K562 (cell line): ENCODE data around the gene PON1. TPM values are rescaled to one million over a fixed set of nuclear protein-coding genes. Genes with fewer than 3 reads are reported as not detected.

Experiments used
- ATAC-seq: fragments of 200-7000 bp; cut with Tn5 transposase; 3 replicates; pipeline ENCODE4 v1.9.1; 2020; ENCODE audit warnings: moderate library complexity
- BruUV-seq: library from RNA; stranded (reverse); fragments of 400-500 nt; replicated peaks from 2 replicates; lab custom pipeline; 2021; lab: Mats Ljungman, UMichigan
- CTCF ChIA-PET: fragments of 300-600 bp; formaldehyde crosslinking; extraction: SDS; loops from one replicate; lab custom pipeline; 2021; ENCODE audit warnings: low intra/inter-chr PET ratio; lab: Yijun Ruan, JAX
- POLR2A ChIA-PET: fragments of 300-600, 350-650 bp; sonication (Branson Sonifier 250); formaldehyde crosslinking; extraction: SDS; loops from one replicate; lab custom pipeline; 2021; ENCODE audit warnings: antibody characterized with exemption, inconsistent platforms; lab: Yijun Ruan, JAX
- DNase-seq, 4 experiments: peaks; one replicate each; pipeline versions ENCODE4 v3.0.0 to v3.0.0-alpha.2; 2011 to 2018; ENCODE audit warnings: low spot score in 3 of 4, mixed read lengths in 3 of 4; ENCODE audit errors: extremely low read depth in 1 of 4
- FAIRE-seq: peaks from 2 replicates; lab custom pipeline; 2011; peaks lifted over from hg19 to GRCh38; lab: Jason Lieb, UNC
- H2AFZ ChIP-seq: 2 replicates; pipeline ENCODE4 v1.6.0; 2011; ENCODE audit warnings: low read depth, low read length, control low read depth, inconsistent platforms
- H3K27ac ChIP-seq: fragments of 200-600 bp; 3 replicates; pipeline ENCODE4 v1.8.0; 2011; ENCODE audit warnings: low read depth, mild to moderate bottlenecking, control low read depth, inconsistent platforms, low read length, moderate library complexity, mixed read lengths; ENCODE audit errors: extremely low read depth
- H3K27me3 ChIP-seq, 2 experiments: fragments of 300-600 bp in 1 of 2; 2 replicates in 1 of 2; 3 replicates in 1 of 2; pipeline versions ENCODE4 v1.6.0 to v1.8.0; 2011; ENCODE audit warnings: inconsistent platforms in 2 of 2, low read length in 2 of 2, mild to moderate bottlenecking in 1 of 2, mixed read lengths in 1 of 2, moderate library complexity in 1 of 2; ENCODE audit not compliant: control insufficient read depth in 2 of 2, insufficient read depth in 2 of 2
- H3K36me3 ChIP-seq: fragments of 300-600 bp; 3 replicates; pipeline ENCODE4 v1.8.0; 2011; ENCODE audit warnings: mild to moderate bottlenecking, low read length, inconsistent platforms; ENCODE audit not compliant: control insufficient read depth, insufficient read depth
- H3K4me1 ChIP-seq, 2 experiments: fragments of 200-600 bp in 1 of 2; replicated peaks in 1 of 2; 2 replicates in 1 of 2; 3 replicates in 1 of 2; pipeline versions ENCODE4 v1.5.1 to v1.8.0; 2011; ENCODE audit warnings: inconsistent platforms in 2 of 2, low read length in 2 of 2, mild to moderate bottlenecking in 1 of 2, mixed read lengths in 1 of 2, moderate library complexity in 1 of 2; ENCODE audit not compliant: control insufficient read depth in 2 of 2, insufficient read depth in 2 of 2
- H3K4me2 ChIP-seq: 2 replicates; pipeline ENCODE4 v1.6.1; 2011; ENCODE audit warnings: low read length, control low read depth, inconsistent platforms, mixed read lengths; ENCODE audit not compliant: insufficient read depth
- H3K4me3 ChIP-seq: fragments of 200-600 bp; sonication (generic), shearing (Covaris generic); 2 replicates; pipeline ENCODE4 v1.5.1; 2016; ENCODE audit warnings: control low read depth, inconsistent platforms
- H3K79me2 ChIP-seq: fragments of 200-600 bp; 3 replicates; pipeline ENCODE4 v1.8.0; 2011; ENCODE audit warnings: low read length, inconsistent platforms; ENCODE audit not compliant: control insufficient read depth, insufficient read depth
- H3K9ac ChIP-seq, 2 experiments: 2 replicates each; pipeline versions ENCODE4 v1.6.0 to v1.6.1; 2011; ENCODE audit warnings: low read depth in 2 of 2, low read length in 2 of 2, control low read depth in 1 of 2, inconsistent platforms in 1 of 2, mild to moderate bottlenecking in 1 of 2, mixed read lengths in 1 of 2; ENCODE audit not compliant: insufficient read depth in 1 of 2
- H3K9me1 ChIP-seq: one replicate; pipeline ENCODE4 v1.6.0; 2011; ENCODE audit warnings: inconsistent platforms, mild to moderate bottlenecking, low read length, moderate library complexity; ENCODE audit not compliant: control insufficient read depth, insufficient read depth
- H3K9me3 ChIP-seq: replicated peaks from 2 replicates; pipeline ENCODE4 v1.5.1; 2011; ENCODE audit warnings: low read depth, low read length, inconsistent platforms; ENCODE audit not compliant: control insufficient read depth, insufficient read depth
- H4K20me1 ChIP-seq: replicated peaks from 2 replicates; pipeline ENCODE4 v1.6.1; 2011; ENCODE audit warnings: low read length, inconsistent platforms, mixed read lengths; ENCODE audit not compliant: control insufficient read depth, insufficient read depth
- CBFA2T2 ChIP-seq: fragments of 450-650 bp; conservative IDR thresholded peaks from 2 replicates; pipeline ENCODE4 v1.6.1; 2017; ENCODE audit warnings: mild to moderate bottlenecking
- HMGXB4 ChIP-seq: sonication (generic); formaldehyde crosslinking; IDR thresholded peaks from 2 replicates; pipeline ENCODE4 v1.8.1; 2023; ENCODE audit warnings: mild to moderate bottlenecking, missing genetic modification reagents
- JUNB ChIP-seq: fragments of 450-650 bp; formaldehyde crosslinking; conservative IDR thresholded peaks from 2 replicates; pipeline ENCODE4 v1.4.0; 2020; ENCODE audit warnings: mild to moderate bottlenecking
- KDM1A ChIP-seq, 2 experiments: fragments of 450-650 bp; IDR thresholded peaks; 2 replicates each; pipeline ENCODE4 v1.6.1; 2016; ENCODE audit warnings: mild to moderate bottlenecking in 2 of 2
- SREBF2 ChIP-seq: sonication (generic); formaldehyde crosslinking; IDR thresholded peaks from 2 replicates; pipeline ENCODE4 v1.4.0; 2020; ENCODE audit warnings: mild to moderate bottlenecking, missing genetic modification reagents
- ZEB2 ChIP-seq: fragments of 450-650 bp; IDR thresholded peaks from 2 replicates; pipeline ENCODE4 v1.6.1; 2016
- ZFP36 ChIP-seq: fragments of 150-350 bp; IDR thresholded peaks from 2 replicates; pipeline ENCODE4 v1.6.1; 2018; ENCODE audit warnings: low read length, low read depth; ENCODE audit not compliant: partially characterized antibody
- ZNF175 ChIP-seq: fragments of 200-800 bp; sonication (Bioruptor generic); IDR thresholded peaks from 2 replicates; pipeline ENCODE4 v1.6.1; 2016; ENCODE audit warnings: low read depth, mild to moderate bottlenecking, missing genetic modification characterization, missing compliant biosample characterization
- WGBS: fragments of 100-300 bp; shearing (Covaris generic); methylation state at CpG from one replicate; pipeline ENCODE4 v1.1.6; 2016; ENCODE audit warnings: low coverage, mixed read lengths; ENCODE audit not compliant: insufficient coverage; ENCODE audit errors: missing lambda C conversion rate; 5-methylcytosine and 5-hydroxymethylcytosine counted together
- in situ Hi-C: fragments of 300-500 bp; cut with MboI; formaldehyde crosslinking; loops from 4 replicates; pipeline ENCODE4 v1.15.0; 2018; ENCODE audit warnings: inconsistent platforms, mixed read lengths
- intact Hi-C: fragments of 100-400 bp; cut with micrococcal nuclease; formaldehyde crosslinking; loops from 2 replicates; pipeline ENCODE4 v1.14.2; 2022
- polyA plus RNA-seq, 8 experiments: library from polyadenylated mRNA; depleted of rRNA in 4 of 8; stranded (reverse) in 5 of 8; unstranded in 3 of 8; fragments of >200 nt; fragmentation: Nextera tagmentation in 2 of 8; fragmentation: Illumina TruSeq in 1 of 8; extraction: Ambion mirVana in 2 of 8; extraction: Trizol in 1 of 8; gene quantifications; 2 replicates each; pipeline versions ENCODE4 v1.2.1 to v1.2.3, GENCODE V29; 2011 to 2014; ENCODE audit warnings: inconsistent platforms in 1 of 8, missing spikeins in 1 of 8
- total RNA-seq, 7 experiments: library from RNA; depleted of rRNA in 6 of 7; stranded (reverse); fragments of >200 nt in 6 of 7; fragmentation: Illumina TruSeq in 2 of 7; extraction: Trizol in 2 of 7; gene quantifications; 2 replicates each; pipeline versions ENCODE4 v1.2.1 to v1.2.3, GENCODE V29; 2011 to 2021; ENCODE audit warnings: low replicate concordance in 1 of 7
- TF ChIP-seq, protein P1 (sequence below), 2 experiments: IDR thresholded peaks in 1 of 2; conservative IDR thresholded peaks in 1 of 2; 2 replicates each; pipeline ENCODE4 v1.6.1; 2016; ENCODE audit warnings: low read depth in 2 of 2, mild to moderate bottlenecking in 1 of 2, missing compliant biosample characterization in 1 of 2, missing genetic modification characterization in 1 of 2, moderate library complexity in 1 of 2
- TF ChIP-seq, protein P2 (sequence below): fragments of 450-650 bp; IDR thresholded peaks from 2 replicates; pipeline ENCODE4 v1.6.1; 2018; ENCODE audit not compliant: partially characterized antibody
- TF ChIP-seq, protein P3 (sequence below): fragments of 450-650 bp; IDR thresholded peaks from 2 replicates; pipeline ENCODE4 v1.6.1; 2016

Gene PON1
- total and polyA plus RNA-seq, 9 of the 15 experiments (the other 6 are each of a cell fraction or from before 2014, with no cell fraction given), result not detected

GRCh38 chr7:95263785-95264362 lies 60.5 kb downstream of the PON1 start (continued):
- TF ChIP-seq, protein P1, sequence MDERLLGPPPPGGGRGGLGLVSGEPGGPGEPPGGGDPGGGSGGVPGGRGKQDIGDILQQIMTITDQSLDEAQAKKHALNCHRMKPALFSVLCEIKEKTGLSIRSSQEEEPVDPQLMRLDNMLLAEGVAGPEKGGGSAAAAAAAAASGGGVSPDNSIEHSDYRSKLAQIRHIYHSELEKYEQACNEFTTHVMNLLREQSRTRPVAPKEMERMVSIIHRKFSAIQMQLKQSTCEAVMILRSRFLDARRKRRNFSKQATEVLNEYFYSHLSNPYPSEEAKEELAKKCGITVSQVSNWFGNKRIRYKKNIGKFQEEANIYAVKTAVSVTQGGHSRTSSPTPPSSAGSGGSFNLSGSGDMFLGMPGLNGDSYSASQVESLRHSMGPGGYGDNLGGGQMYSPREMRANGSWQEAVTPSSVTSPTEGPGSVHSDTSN (CRISPR knock-in tag; IDR thresholded peaks at IDR 0.05; ENCODE audit: low read depth), result no peak
- TF ChIP-seq, protein P1 (tag; conservative IDR thresholded peaks at IDR 0.05; ENCODE audit: low read depth), result no peak
- no peak for TF ChIP-seq CBFA2T2

DNA sequence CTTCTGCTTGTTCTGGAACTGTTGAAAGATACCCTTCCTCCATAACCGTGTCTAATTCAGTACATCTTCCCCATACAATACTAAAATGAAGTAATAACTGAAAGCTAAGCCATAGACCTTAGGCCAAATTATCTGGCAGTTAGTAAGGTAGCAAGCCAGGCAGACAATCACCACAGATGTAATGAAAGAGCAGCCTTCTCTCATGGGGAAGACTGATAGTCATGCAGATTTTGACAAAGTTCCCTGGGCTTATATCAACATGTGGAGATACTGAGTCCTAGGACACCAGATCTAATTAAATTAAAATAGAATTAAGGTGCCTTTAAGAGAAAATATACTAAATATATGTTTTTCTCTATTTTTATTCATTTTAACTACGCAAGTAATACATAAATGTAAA lies 61.5 kb downstream of the PON1 start:
- in situ Hi-C loops, result no loop called here
- WGBS, result 2% methylated on average over 2 of the region's 2 CpGs
- Histone ChIP-seq H2AFZ (no peak overlapping the region), H3K9me1 (no peaks in the 10 kb centered on the region), H3K9ac (no peak overlapping the region), H3K4me2 (no peak overlapping the region), H3K27me3 (no peaks in the 10 kb centered on the region), H3K27ac (no peak overlapping the region), H3K36me3 (no peaks in the 10 kb centered on the region), H3K9me3 (no peaks in the 10 kb centered on the region), H3K4me3 (no peak overlapping the region), H3K4me1 (no peaks in the 10 kb centered on the region; a peak in 1 of 5 replicates), H3K79me2 (no peaks in the 10 kb centered on the region), H4K20me1 (no peaks in the 10 kb centered on the region)
- BruUV-seq, result no TSS peak
- DNase-seq (no peak), FAIRE-seq (no peak), ATAC-seq (no peak)
- intact Hi-C loops, result loop anchor here (5.0 kb wide), 1 partner anchor 214 kb away; no protein-coding TSS in a partner anchor
- POLR2A ChIA-PET, result no interaction called here
- CTCF ChIA-PET, result no interaction called here
- TF ChIP-seq KDM1A (IDR thresholded peaks at IDR 0.05), result no peak
- TF ChIP-seq, protein P2, sequence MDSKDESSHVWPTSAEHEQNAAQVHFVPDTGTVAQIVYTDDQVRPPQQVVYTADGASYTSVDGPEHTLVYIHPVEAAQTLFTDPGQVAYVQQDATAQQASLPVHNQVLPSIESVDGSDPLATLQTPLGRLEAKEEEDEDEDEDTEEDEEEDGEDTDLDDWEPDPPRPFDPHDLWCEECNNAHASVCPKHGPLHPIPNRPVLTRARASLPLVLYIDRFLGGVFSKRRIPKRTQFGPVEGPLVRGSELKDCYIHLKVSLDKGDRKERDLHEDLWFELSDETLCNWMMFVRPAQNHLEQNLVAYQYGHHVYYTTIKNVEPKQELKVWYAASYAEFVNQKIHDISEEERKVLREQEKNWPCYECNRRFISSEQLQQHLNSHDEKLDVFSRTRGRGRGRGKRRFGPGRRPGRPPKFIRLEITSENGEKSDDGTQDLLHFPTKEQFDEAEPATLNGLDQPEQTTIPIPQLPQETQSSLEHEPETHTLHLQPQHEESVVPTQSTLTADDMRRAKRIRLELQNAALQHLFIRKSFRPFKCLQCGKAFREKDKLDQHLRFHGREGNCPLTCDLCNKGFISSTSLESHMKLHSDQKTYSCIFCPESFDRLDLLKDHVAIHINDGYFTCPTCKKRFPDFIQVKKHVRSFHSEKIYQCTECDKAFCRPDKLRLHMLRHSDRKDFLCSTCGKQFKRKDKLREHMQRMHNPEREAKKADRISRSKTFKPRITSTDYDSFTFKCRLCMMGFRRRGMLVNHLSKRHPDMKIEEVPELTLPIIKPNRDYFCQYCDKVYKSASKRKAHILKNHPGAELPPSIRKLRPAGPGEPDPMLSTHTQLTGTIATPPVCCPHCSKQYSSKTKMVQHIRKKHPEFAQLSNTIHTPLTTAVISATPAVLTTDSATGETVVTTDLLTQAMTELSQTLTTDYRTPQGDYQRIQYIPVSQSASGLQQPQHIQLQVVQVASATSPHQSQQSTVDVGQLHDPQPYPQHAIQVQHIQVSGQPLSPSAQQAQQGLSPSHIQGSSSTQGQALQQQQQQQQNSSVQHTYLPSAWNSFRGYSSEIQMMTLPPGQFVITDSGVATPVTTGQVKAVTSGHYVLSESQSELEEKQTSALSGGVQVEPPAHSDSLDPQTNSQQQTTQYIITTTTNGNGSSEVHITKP, result no peak
- no peak for TF ChIP-seq HMGXB4 (CRISPR knock-in tag)
- TF ChIP-seq SREBF2 (CRISPR knock-in tag), result no peak
- no peak for TF ChIP-seq ZFP36
- TF ChIP-seq, protein P3, sequence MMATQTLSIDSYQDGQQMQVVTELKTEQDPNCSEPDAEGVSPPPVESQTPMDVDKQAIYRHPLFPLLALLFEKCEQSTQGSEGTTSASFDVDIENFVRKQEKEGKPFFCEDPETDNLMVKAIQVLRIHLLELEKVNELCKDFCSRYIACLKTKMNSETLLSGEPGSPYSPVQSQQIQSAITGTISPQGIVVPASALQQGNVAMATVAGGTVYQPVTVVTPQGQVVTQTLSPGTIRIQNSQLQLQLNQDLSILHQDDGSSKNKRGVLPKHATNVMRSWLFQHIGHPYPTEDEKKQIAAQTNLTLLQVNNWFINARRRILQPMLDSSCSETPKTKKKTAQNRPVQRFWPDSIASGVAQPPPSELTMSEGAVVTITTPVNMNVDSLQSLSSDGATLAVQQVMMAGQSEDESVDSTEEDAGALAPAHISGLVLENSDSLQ, result no peak
- no peak for TF ChIP-seq ZNF175 (CRISPR knock-in tag)
- TF ChIP-seq JUNB, result no peak
- no peak for TF ChIP-seq ZEB2
